Tibial nerve (tissue), 4 donors: ENCODE data around the gene SHTN1. TPM values are rescaled to one million over a fixed set of nuclear protein-coding genes. Genes with fewer than 3 reads are reported as not detected.

Source experiments
- DNase-seq, 2 donors: peaks; one replicate each; pipeline ENCODE4 v3.0.0-alpha.2; 2019; ENCODE audit warnings: low spot score in 2 of 2
- H3K27ac ChIP-seq, 4 donors: fragments of 200-600 bp; sonication (generic) in 3 of 4; one replicate each; pipeline ENCODE4 v1.5.1; 2017 to 2019; ENCODE audit warnings: mild to moderate bottlenecking in 1 of 4
- H3K27me3 ChIP-seq, 2 donors: fragments of 200-600 bp; sonication (generic) in 1 of 2; one replicate each; pipeline versions ENCODE4 v1.5.1 to v1.6.0; 2017 to 2019
- H3K36me3 ChIP-seq, 3 donors: fragments of 200-600 bp; sonication (generic); one replicate each; pipeline ENCODE4 v1.5.1; 2018 to 2019
- H3K4me1 ChIP-seq, 4 donors: fragments of 200-600 bp; sonication (generic) in 3 of 4; one replicate each; pipeline ENCODE4 v1.5.1; 2017 to 2019
- H3K4me3 ChIP-seq, 4 donors: fragments of 200-600 bp; sonication (generic) in 3 of 4; one replicate each; pipeline ENCODE4 v1.5.1; 2017 to 2019; ENCODE audit warnings: mild to moderate bottlenecking in 1 of 4, moderate library complexity in 1 of 4
- H3K9me3 ChIP-seq, 4 donors: fragments of 200-600 bp; sonication (generic) in 3 of 4; one replicate each; pipeline ENCODE4 v1.5.1; 2017 to 2019
- CTCF ChIP-seq, 5 experiments: fragments of 200-600 bp in 3 of 5; fragments of 450-650 bp in 2 of 5; sonication (generic) in 3 of 5; IDR thresholded peaks; one replicate each; pipeline ENCODE4 v1.5.1; 2016 to 2019; ENCODE audit warnings: antibody characterized with exemption in 5 of 5, mild to moderate bottlenecking in 3 of 5, moderate library complexity in 2 of 5
- EP300 ChIP-seq, 2 donors: sonication (generic); formaldehyde crosslinking; IDR thresholded peaks; one replicate each; pipeline ENCODE4 v1.6.1; 2017; ENCODE audit warnings: antibody characterized with exemption in 2 of 2, mild to moderate bottlenecking in 1 of 2
- POLR2A ChIP-seq, 2 donors: fragments of 450-650 bp; IDR thresholded peaks; one replicate each; pipeline ENCODE4 v1.6.1; 2017; ENCODE audit warnings: antibody characterized with exemption in 2 of 2, mild to moderate bottlenecking in 2 of 2, moderate library complexity in 2 of 2
- WGBS, 2 donors: methylation state at CpG; one replicate each; pipeline ENCODE4 v1.1.5; 2018; 5-methylcytosine and 5-hydroxymethylcytosine counted together
- total RNA-seq, 4 donors: library from RNA; depleted of rRNA; stranded (reverse); fragments of >200 nt; gene quantifications; one replicate each; pipeline ENCODE4 v1.1.0, GENCODE V29; 2016

SHTN1 gene
- total RNA-seq, 4 donors from 2014 or later, result 9.2 to 16.3 (median 15.4) TPM

- Histone ChIP-seq H3K27me3 (no peaks in the 10 kb centered on the region), H3K4me3 (no peak overlapping the region), H3K27ac (no peak overlapping the region), H3K4me1 (peaks cover 0 to 17% (median 0%) of the 10 kb centered on the region in 4 donors), H3K9me3 (no peaks in the 10 kb centered on the region), H3K36me3 (no peaks in the 10 kb centered on the region)
- TF ChIP-seq CTCF (IDR thresholded peaks at IDR 0.05) (no peak), POLR2A (IDR thresholded peaks at IDR 0.05) (no peak), EP300 (IDR thresholded peaks at IDR 0.05) (no peak)
- no peak for DNase-seq
- 56% methylated on average over 2 of the region's 2 CpGs for WGBS, 2 donors
Observed at GRCh38 chr10:116845823-116846222, 159.2 kb downstream of the SHTN1 start.

- H3K4me3 ChIP-seq, result no peak overlapping the region
- H3K9me3 ChIP-seq, result no peaks in the 10 kb centered on the region
- no peaks in the 10 kb centered on the region for H3K36me3 ChIP-seq
- no peak overlapping the region for H3K27ac ChIP-seq
- no peaks in the 10 kb centered on the region for H3K27me3 ChIP-seq
- TF ChIP-seq CTCF (IDR thresholded peaks at IDR 0.05) (no peak), POLR2A (IDR thresholded peaks at IDR 0.05) (no peak), EP300 (IDR thresholded peaks at IDR 0.05) (no peak)
- DNase-seq, result no peak
- 86 to 91% methylated on average over 6 of the region's 6 CpGs for WGBS, 2 donors
- H3K4me1 ChIP-seq, result no peaks in the 10 kb centered on the region
Observed at GRCh38 chr10:116840389-116841075, 164.5 kb downstream of the SHTN1 start.

- H3K27me3 ChIP-seq, result no peaks in the 10 kb centered on the region
- 58 to 64% methylated on average over 5 of the region's 5 CpGs for whole genome bisulfite sequencing, 2 donors
Observed at GRCh38 chr10:116838143-116838725, 166.8 kb downstream of the SHTN1 start.

GRCh38 chr10:116836902-116837523, 168.0 kb downstream of the SHTN1 start:
- H3K9me3 ChIP-seq, result no peaks in the 10 kb centered on the region
- DNase-seq, result no peak
- TF ChIP-seq CTCF (IDR thresholded peaks at IDR 0.05) (no peak), POLR2A (IDR thresholded peaks at IDR 0.05) (no peak)
- 65 to 71% methylated on average over 8 of the region's 8 CpGs for WGBS, 2 donors
- H3K36me3 ChIP-seq, result no peaks in the 10 kb centered on the region
- H3K4me1 ChIP-seq, result no peaks in the 10 kb centered on the region
- no peaks in the 10 kb centered on the region for H3K27me3 ChIP-seq
- no peak overlapping the region for H3K4me3 ChIP-seq
- H3K27ac ChIP-seq, result no peak overlapping the region

More at GRCh38 chr10:116838143-116838725, 166.8 kb downstream of the SHTN1 start:
- TF ChIP-seq CTCF (IDR thresholded peaks at IDR 0.05) (no peak), POLR2A (IDR thresholded peaks at IDR 0.05) (no peak), EP300 (IDR thresholded peaks at IDR 0.05) (no peak)
- Histone ChIP-seq H3K4me3 (no peak overlapping the region), H3K27ac (no peak overlapping the region), H3K36me3 (no peaks in the 10 kb centered on the region), H3K4me1 (no peaks in the 10 kb centered on the region), H3K9me3 (no peaks in the 10 kb centered on the region)
- DNase-seq, result no peak

- TF ChIP-seq CTCF (IDR thresholded peaks at IDR 0.05) (no peak), POLR2A (IDR thresholded peaks at IDR 0.05) (no peak), EP300 (IDR thresholded peaks at IDR 0.05) (no peak)
- no peak for DNase-seq
- H3K27ac ChIP-seq, result no peak overlapping the region
- no peak overlapping the region for H3K4me3 ChIP-seq
- no peaks in the 10 kb centered on the region for H3K9me3 ChIP-seq
- no peaks in the 10 kb centered on the region for H3K36me3 ChIP-seq
- H3K27me3 ChIP-seq, result no peaks in the 10 kb centered on the region
- 61 to 64% methylated on average over 4 of the region's 4 CpGs for WGBS, 2 donors
- no peaks in the 10 kb centered on the region for H3K4me1 ChIP-seq
Observed at GRCh38 chr10:116836083-116836482, 168.9 kb downstream of the SHTN1 start.
